Bone marrow (tissue), 2 donors: ENCODE results near the gene HPS5.
"Not testable (repeated sequence)": the region's sequence is repeated elsewhere in the genome, so short reads cannot be mapped to it uniquely, and the experiment has no call there.

Experiments
- DNase-seq, 2 donors: peaks; one replicate each; lab custom pipeline; 2025; lab: John Stamatoyannopoulos, UW

Gene HPS5

GRCh38 chr11:18321969-18322711 lies at the start of gene HPS5, which contains the start of gene GTF2H1:
TSS of gene HPS5 (minus strand) at chr11:18322140. CDS start at chr11:18317858, 4,282 bp downstream.
TSS of gene GTF2H1 (plus strand) at chr11:18322567. CDS start at chr11:18333075, 10,508 bp downstream.
- peak; percentile 90 to 100 for DNase-seq

GRCh38 chr11:18371279-18371678 lies 49.3 kb upstream of the HPS5 start:
- no peak for DNase-seq

GRCh38 chr11:18369398-18369797 lies 47.5 kb upstream of the HPS5 start:
- no peak for DNase-seq

GRCh38 chr11:18368221-18368620 lies 46.3 kb upstream of the HPS5 start:
- DNase-seq = peak in 1 of 2 donors; percentile 50

- DNase-seq = no peak
Observed at GRCh38 chr11:18367431-18367830, 45.5 kb upstream of the HPS5 start.

GRCh38 chr11:18366286-18366685 lies 44.3 kb upstream of the HPS5 start:
- peak in 1 of 2 donors; percentile 56 for DNase-seq

GRCh38 chr11:18365741-18366140 lies 43.8 kb upstream of the HPS5 start:
- DNase-seq = no peak

GRCh38 chr11:18364495-18365073 lies 42.6 kb upstream of the HPS5 start:
- no peak for DNase-seq

GRCh38 chr11:18361154-18361553 lies 39.2 kb upstream of the HPS5 start:
- DNase-seq = no peak

GRCh38 chr11:18358646-18359045 lies 36.7 kb upstream of the HPS5 start:
- no peak for DNase-seq

GRCh38 chr11:18352581-18352980 lies 30.6 kb upstream of the HPS5 start:
- DNase-seq = no peak

GRCh38 chr11:18347471-18348125 lies 25.7 kb upstream of the HPS5 start:
- DNase-seq = no peak

- no peak for DNase-seq
Observed at GRCh38 chr11:18332891-18333290, 11.0 kb upstream of the HPS5 start.

- DNase-seq = no peak
Observed at GRCh38 chr11:18332302-18332701, 10.4 kb upstream of the HPS5 start.

GRCh38 chr11:18330921-18331320 lies 9.0 kb upstream of the HPS5 start:
- DNase-seq = no peak

GRCh38 chr11:18329196-18329870 lies 7.4 kb upstream of the HPS5 start:
- no peak for DNase-seq

- peak in 1 of 2 donors; percentile 32 for DNase-seq
Observed at GRCh38 chr11:18324381-18324780, 2.4 kb upstream of the HPS5 start.

GRCh38 chr11:18323881-18324280 lies 1.9 kb upstream of the HPS5 start:
- DNase-seq = not testable (repeated sequence)

GRCh38 chr11:18322818-18323570 lies 1.1 kb upstream of the HPS5 start:
- no peak for DNase-seq

- peak in 1 of 2 donors; percentile 26 for DNase-seq
Observed at GRCh38 chr11:18321578-18321968, 367 bp downstream of the HPS5 start.

- DNase-seq = peak in 1 of 2 donors; percentile 9
Observed at GRCh38 chr11:18320617-18321016, 1.3 kb downstream of the HPS5 start.

GRCh38 chr11:18319914-18320313 lies 2.0 kb downstream of the HPS5 start:
- no peak for DNase-seq
